GM12801 (cell line): ENCODE results near the gene SPTLC2.

Source experiments
- CTCF ChIP-seq: IDR thresholded peaks from one replicate; pipeline ENCODE4 v1.5.1; 2011; ENCODE audit warnings: control low read depth; ENCODE audit not compliant: insufficient read length; ENCODE audit errors: extremely low read depth

The SPTLC2 gene

DNA sequence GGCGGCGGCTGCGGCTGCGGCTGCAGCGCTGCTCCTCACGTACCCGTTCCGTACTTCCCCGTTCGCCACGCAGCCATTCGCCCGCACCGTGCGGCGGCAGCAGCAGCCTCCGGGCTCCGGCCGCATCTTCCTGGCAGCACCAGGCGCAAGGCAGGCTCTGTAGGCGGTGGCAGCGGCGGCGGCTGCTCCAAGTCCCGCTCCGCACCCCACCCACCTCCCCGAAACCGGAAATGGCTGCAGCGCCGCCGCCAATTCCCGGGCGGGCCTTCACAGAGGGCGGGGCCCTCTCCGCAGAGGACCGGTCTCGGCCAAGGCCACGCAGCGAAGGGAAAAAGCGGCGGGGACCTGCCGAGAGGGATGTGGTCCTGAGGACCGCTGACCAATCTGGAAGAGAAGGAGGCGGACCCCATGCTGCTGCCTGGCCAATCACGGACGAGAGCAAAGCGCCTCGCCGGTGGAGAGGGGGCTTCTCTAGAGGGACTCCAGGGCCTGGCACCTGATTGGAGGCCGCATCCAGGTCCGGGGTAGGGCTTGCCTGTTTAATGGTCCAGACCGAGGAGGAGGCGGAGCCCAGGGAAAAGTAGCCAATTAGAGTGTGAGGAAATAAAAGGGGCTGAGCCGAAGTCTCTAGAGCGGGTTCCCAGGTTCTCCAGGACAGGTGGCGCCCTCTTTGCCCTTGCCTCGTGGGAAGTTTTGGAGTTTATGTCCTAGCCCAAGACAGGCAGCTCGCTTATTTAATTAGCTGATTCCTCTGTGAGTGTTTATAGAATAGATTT, at the start of gene SPTLC2:
Gene SPTLC2, minus strand, starts transcription at position 184 of the 776 bp plus-strand sequence. Its CDS starts 58 bp downstream, at position 126.
- TF ChIP-seq CTCF: no peak

GRCh38 chr14:77663293-77663692, 46.9 kb upstream of the SPTLC2 start:
- TF ChIP-seq CTCF: no peak

DNA sequence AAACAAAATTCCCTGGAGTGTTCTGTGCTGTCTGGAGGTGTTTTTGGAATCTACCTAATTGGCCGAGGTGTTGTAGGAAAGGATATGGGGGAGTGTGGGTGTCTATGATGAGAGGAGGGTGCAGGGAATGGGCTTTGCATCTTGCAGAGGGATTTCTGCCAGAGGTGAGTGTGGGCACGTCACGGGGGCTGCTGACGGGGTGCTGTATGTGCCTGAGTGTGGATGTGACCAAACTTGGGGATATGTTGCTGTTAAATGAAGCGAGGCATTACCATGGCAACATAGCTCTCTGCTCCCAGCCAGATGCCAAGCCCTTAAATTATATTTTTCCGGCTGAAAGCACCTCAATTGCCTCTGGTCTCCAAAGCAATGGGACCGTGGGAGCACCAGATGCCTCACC, 44.3 kb upstream of the SPTLC2 start:
- TF ChIP-seq CTCF: no peak

- TF ChIP-seq CTCF: no peak
Observed at GRCh38 chr14:77659831-77660230, 43.4 kb upstream of the SPTLC2 start.

- no peak for TF ChIP-seq CTCF
Observed at GRCh38 chr14:77657280-77657679, 40.8 kb upstream of the SPTLC2 start.

GRCh38 chr14:77654001-77654441, 37.6 kb upstream of the SPTLC2 start:
- no peak for TF ChIP-seq CTCF

- TF ChIP-seq CTCF: no peak
Observed at GRCh38 chr14:77649326-77649725, 32.9 kb upstream of the SPTLC2 start.
